HEK293T (cell line): Measurements from ENCODE around the gene VCP.

Experiments
- CTCF ChIA-PET: fragments of 350-600 bp; formaldehyde crosslinking; extraction: SDS; loops from one replicate; lab custom pipeline; 2021; ENCODE audit warnings: antibody characterized with exemption, inconsistent platforms; lab: Yijun Ruan, JAX
- POLR2A ChIA-PET: fragments of 350-600 bp; formaldehyde crosslinking; extraction: SDS; loops from one replicate; lab custom pipeline; 2020; ENCODE audit warnings: antibody characterized with exemption, inconsistent platforms; lab: Yijun Ruan, JAX
- DNase-seq: peaks from one replicate; pipeline ENCODE4 v3.0.0; 2012; ENCODE audit warnings: mixed read lengths; ENCODE audit errors: extremely low spot score
- ARNT ChIP-seq: fragments of 450-650 bp; IDR thresholded peaks from 2 replicates; pipeline ENCODE4 v1.6.1; 2017; ENCODE audit warnings: mild to moderate bottlenecking
- BHLHE40 ChIP-seq: fragments of 450-650 bp; IDR thresholded peaks from 2 replicates; pipeline ENCODE4 v1.6.1; 2016; ENCODE audit warnings: mild to moderate bottlenecking, moderate library complexity, borderline replicate concordance
- CTBP1 ChIP-seq: fragments of 450-650 bp; IDR thresholded peaks from 2 replicates; pipeline ENCODE4 v1.6.1; 2016; ENCODE audit warnings: borderline replicate concordance
- ELF4 ChIP-seq: fragments of 450-650 bp; IDR thresholded peaks from 2 replicates; pipeline ENCODE4 v1.6.1; 2017; ENCODE audit warnings: antibody characterized with exemption
- FOXA1 ChIP-seq: fragments of 450-650 bp; IDR thresholded peaks from 2 replicates; pipeline ENCODE4 v1.6.1; 2016; ENCODE audit warnings: mild to moderate bottlenecking
- FOXK2 ChIP-seq: fragments of 450-650 bp; IDR thresholded peaks from 2 replicates; pipeline ENCODE4 v1.6.1; 2016; ENCODE audit warnings: mild to moderate bottlenecking
- FOXM1 ChIP-seq: fragments of 450-650 bp; IDR thresholded peaks from 2 replicates; pipeline ENCODE4 v1.6.1; 2017; ENCODE audit warnings: mild to moderate bottlenecking, borderline replicate concordance
- HDGF ChIP-seq: fragments of 450-650 bp; IDR thresholded peaks from 2 replicates; pipeline ENCODE4 v1.6.1; 2017; ENCODE audit warnings: antibody characterized with exemption, borderline replicate concordance
- L3MBTL2 ChIP-seq: fragments of 450-650 bp; conservative IDR thresholded peaks from 2 replicates; pipeline ENCODE4 v1.6.1; 2016; ENCODE audit warnings: mild to moderate bottlenecking
- LEF1 ChIP-seq: fragments of 450-650 bp; IDR thresholded peaks from 2 replicates; pipeline ENCODE4 v1.6.1; 2017; ENCODE audit warnings: mild to moderate bottlenecking, borderline replicate concordance
- NFRKB ChIP-seq: fragments of 450-650 bp; IDR thresholded peaks from 2 replicates; pipeline ENCODE4 v1.6.1; 2016; ENCODE audit warnings: mild to moderate bottlenecking, moderate library complexity
- PKNOX1 ChIP-seq: fragments of 450-650 bp; IDR thresholded peaks from 2 replicates; pipeline ENCODE4 v1.6.1; 2016
- SP1 ChIP-seq: fragments of 450-650 bp; IDR thresholded peaks from 2 replicates; pipeline ENCODE4 v1.6.1; 2017
- SUZ12 ChIP-seq: fragments of 450-650 bp; IDR thresholded peaks from 2 replicates; pipeline ENCODE4 v1.6.1; 2016; ENCODE audit warnings: mild to moderate bottlenecking
- TARDBP ChIP-seq: fragments of 450-650 bp; IDR thresholded peaks from 2 replicates; pipeline ENCODE4 v1.6.1; 2016
- ZNF384 ChIP-seq: fragments of 450-650 bp; IDR thresholded peaks from 2 replicates; pipeline ENCODE4 v1.6.1; 2016

Gene VCP

DNA sequence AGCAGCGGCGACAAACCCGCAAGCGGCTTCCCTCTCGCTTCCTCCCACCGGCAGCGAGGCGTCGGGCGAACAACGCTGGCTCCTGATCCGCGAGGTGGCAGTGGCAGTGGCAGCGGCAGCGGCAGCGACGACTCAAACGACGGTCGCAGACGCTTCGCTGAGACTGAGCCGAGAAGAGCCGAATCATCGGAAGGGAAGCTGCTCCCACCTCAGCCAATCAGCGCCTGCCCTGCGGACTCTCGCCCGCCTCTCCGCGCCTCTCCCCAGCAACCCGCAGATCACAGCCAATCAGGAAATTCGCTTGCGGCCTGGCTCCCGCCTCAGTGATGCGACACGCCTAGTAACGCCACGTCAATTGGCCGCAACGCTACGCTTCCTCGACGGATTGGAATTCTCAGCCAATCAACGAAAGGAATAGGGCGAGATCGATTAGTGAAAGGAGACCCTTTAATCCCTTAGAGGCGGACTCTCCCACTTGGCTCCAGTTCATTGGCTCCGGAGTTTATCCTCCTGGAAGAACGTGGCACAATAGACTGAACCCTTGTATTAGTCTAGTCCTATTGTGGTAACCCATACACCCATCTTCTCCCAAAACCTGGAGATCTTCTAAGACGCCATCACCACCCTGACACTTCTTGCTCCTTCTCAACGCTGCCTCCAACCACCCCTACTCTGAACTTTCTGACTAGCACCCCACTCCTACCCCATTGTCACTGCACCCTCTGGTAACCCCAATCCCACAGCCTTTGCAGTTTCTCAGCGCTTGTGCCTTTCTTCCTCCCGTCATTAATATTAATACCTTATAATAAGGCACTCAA is at the start of gene VCP:
Gene VCP, minus strand, starts transcription at position 165 of the 818 bp plus-strand sequence. CDS start 272 bp downstream, outside the sequence.
- POLR2A ChIA-PET = interaction anchor here (0.8 to 3.3 kb wide), 9 partner anchors 8 to 78 kb away, joined by 4 to 28 read pairs (median 6); partner anchors contain the start of gene FANCG
- CTCF ChIA-PET = interaction anchor here (0.6 to 1.3 kb wide), 2 partner anchors 20 to 208 kb away, joined by 3 to 4 read pairs; no protein-coding TSS in a partner anchor

GRCh38 chr9:35116898-35117551 is 44.6 kb upstream of the VCP start:
- TF ChIP-seq PKNOX1 = 0 out of 2 replicates have a peak, but pooled peaks have one; percentile 16
- no peak for TF ChIP-seq NFRKB
- TF ChIP-seq FOXM1 = no peak
- POLR2A ChIA-PET = interaction anchor here (1.5 kb wide), 1 partner anchor 14 kb away, joined by 5 read pairs; the partner anchor contains the start of gene STOML2
- CTCF ChIA-PET = interaction anchor here (0.7 to 1.7 kb wide), 3 partner anchors 14 to 481 kb away, joined by 3 to 4 read pairs (median 4); no protein-coding TSS in a partner anchor
- peak; percentile 80 for DNase-seq

More for the DNA sequence above, at the start of gene VCP:
- DNase-seq = peak; percentile 97
- peak; percentile 97 for TF ChIP-seq PKNOX1
- no peak for TF ChIP-seq ELF4
- no peak for TF ChIP-seq ZNF384
- no peak for TF ChIP-seq FOXA1

DNA sequence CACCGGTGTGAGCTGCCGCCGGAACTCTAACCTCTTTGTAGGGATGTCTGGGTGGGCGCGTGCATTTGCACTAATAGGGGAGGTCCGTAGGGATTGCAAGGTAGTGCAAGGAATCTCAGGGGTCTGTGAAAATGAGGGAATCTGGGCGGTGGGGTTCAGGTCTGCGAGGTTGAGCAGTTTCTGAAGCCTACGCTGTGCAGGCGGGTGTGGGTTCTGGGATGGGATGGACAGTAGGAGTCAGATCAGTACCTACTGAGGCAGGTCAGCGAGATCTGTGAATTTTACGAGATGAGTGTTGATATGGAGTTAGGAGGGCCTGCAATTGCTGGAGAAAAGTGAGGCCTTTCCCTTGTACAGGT is 44.1 kb upstream of the VCP start:
- CTCF ChIA-PET = interaction anchor here (0.5 to 1.7 kb wide), 4 partner anchors 13 to 482 kb away, joined by 3 to 4 read pairs (median 4); no protein-coding TSS in a partner anchor
- POLR2A ChIA-PET = interaction anchor here (1.5 kb wide), 1 partner anchor 13 kb away, joined by 5 read pairs; the partner anchor contains the start of gene STOML2
- no peak for DNase-seq
- no peak for TF ChIP-seq NFRKB
- no peak for TF ChIP-seq FOXM1
- TF ChIP-seq LEF1 = no peak
- TF ChIP-seq HDGF = no peak
- no peak for TF ChIP-seq BHLHE40
- TF ChIP-seq ARNT = no peak
- no peak for TF ChIP-seq PKNOX1
- no peak for TF ChIP-seq ZNF384
- TF ChIP-seq TARDBP = no peak
- no peak for TF ChIP-seq CTBP1
- no peak for TF ChIP-seq L3MBTL2
- TF ChIP-seq SP1 = no peak
- TF ChIP-seq FOXK2 = no peak
- TF ChIP-seq SUZ12 = no peak

DNA sequence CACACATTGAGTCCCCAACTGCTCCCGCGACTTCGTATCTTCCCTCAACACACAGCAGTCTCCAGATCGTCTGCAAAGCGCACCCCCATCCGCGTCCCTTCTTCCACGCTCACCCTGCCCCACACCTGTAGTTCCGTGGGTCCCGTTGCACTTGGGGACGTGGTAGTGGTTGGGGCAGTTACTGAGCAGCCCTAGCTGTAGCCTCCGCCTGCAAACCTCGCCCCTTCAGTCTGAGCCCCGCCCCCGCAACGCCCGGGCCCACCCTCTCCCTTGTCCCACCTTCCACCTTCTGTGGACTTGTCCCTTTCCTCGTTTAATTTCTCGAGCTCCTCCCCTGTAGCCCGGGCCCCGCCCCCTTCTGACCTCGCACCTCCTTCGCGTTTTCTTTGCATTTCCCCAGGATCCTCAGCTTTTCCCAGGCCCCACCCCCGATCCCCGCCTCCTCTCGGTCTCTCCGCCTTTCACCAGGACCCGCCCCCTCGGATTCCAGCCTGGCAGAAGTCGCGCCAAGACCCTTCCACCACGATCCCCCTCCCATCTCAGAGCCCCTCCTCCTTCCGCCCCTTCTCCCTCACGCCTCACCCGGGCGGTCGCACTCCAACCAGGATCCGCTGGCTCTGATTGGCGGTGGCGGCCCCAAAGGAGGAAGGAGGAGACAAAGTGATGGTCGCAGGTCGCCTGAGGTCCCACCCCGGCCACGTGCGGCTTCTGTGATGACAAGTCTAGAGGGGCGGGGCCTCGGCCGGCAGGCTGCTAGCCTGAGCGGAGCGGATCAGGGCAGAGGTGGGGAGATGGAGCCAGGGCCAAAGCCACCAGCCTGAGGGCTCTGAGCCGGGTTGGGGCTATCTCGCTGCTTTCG is 43.5 kb upstream of the VCP start, which contains the start of gene ATOSB:
Gene ATOSB, minus strand, starts transcription at position 183 of the 859 bp plus-strand sequence. CDS start 7,588 bp downstream, outside the sequence.
- peak; percentile 89 for DNase-seq
- POLR2A ChIA-PET = interaction anchor here (0.7 to 1.9 kb wide), 4 partner anchors 13 to 46 kb away, joined by 3 to 5 read pairs (median 4); partner anchors contain the start of genes STOML2 and UNC13B
- TF ChIP-seq HDGF (0 out of 2 replicates have a peak, but pooled peaks have one; percentile 34), ARNT (no peak), PKNOX1 (peak; percentile 84), L3MBTL2 (peak; percentile 86)
- CTCF ChIA-PET = interaction anchor here (0.5 to 1.7 kb wide), 2 partner anchors 13 to 14 kb away, joined by 3 to 4 read pairs; no protein-coding TSS in a partner anchor
